Activated T-helper 1 cell treated with anti-CD3 and anti-CD28 coated beads, Interleukin-12 subunit alpha, Interleukin-12 subunit beta, Interleukin-2, Interleukin-4 antibody, amounts not matched to agents 30 ng/mL and 10 ng/mL and 1 ng/mL, durations not matched to agents 14 hours and 24 hours and 36 hours (primary cell): ENCODE data around the gene UBN1. TPM values are rescaled to one million over a fixed set of nuclear protein-coding genes. Genes with fewer than 3 reads are reported as not detected.
A peak's percentile ranks its signal among the peaks of the same experiment; 100 is the strongest.

Experiments used
- DNase-seq: peaks from one replicate; pipeline ENCODE4 v3.0.0; 2021; ENCODE audit warnings: low spot score
- H3K27ac Mint-ChIP-seq: one replicate; pipeline ENCODE4 v1.8.0; 2021; ENCODE audit warnings: mild to moderate bottlenecking, mixed read lengths
- H3K27me3 Mint-ChIP-seq: one replicate; pipeline ENCODE4 v1.8.0; 2022; ENCODE audit warnings: mild to moderate bottlenecking, moderate library complexity, mixed read lengths; ENCODE audit not compliant: insufficient read depth
- H3K36me3 Mint-ChIP-seq: one replicate; pipeline ENCODE4 v1.8.0; 2021; ENCODE audit warnings: low read depth, mixed read lengths
- H3K4me1 Mint-ChIP-seq: one replicate; pipeline ENCODE4 v1.8.0; 2021; ENCODE audit warnings: low read depth, mixed read lengths
- H3K4me3 Mint-ChIP-seq: one replicate; pipeline ENCODE4 v1.8.0; 2021; ENCODE audit warnings: mild to moderate bottlenecking, moderate library complexity, mixed read lengths
- H3K9me3 Mint-ChIP-seq: one replicate; pipeline ENCODE4 v1.8.0; 2021; ENCODE audit warnings: mixed read lengths
- intact Hi-C: fragments of 100-400 bp; cut with micrococcal nuclease; formaldehyde crosslinking; loops from one replicate; pipeline ENCODE4 v1.15.1; 2024
- total RNA-seq: library from RNA; stranded (reverse); gene quantifications from 2 replicates; pipeline ENCODE4 v1.2.3, GENCODE V29; 2022

The UBN1 gene
- total RNA-seq, 1 donor from 2014 or later = 39.6 TPM

GRCh38 chr16:4803898-4804762 is 43.2 kb upstream of the UBN1 start:
- Mint-ChIP-seq H3K36me3 (peaks cover 21% of the 10 kb centered on the region), H3K4me1 (peaks cover 9% of the 10 kb centered on the region), H3K27ac (no peak overlapping the region), H3K4me3 (peak overlapping the region; percentile 51), H3K27me3 (no peaks in the 10 kb centered on the region), H3K9me3 (no peaks in the 10 kb centered on the region)
- no peak for DNase-seq
- intact Hi-C loops = loop anchor here (2.0 kb wide), 4 partner anchors 111 to 295 kb away; partner anchors contain the start of genes ALG1, MGRN1 and NUDT16L1

GRCh38 chr16:4805231-4805630 is 42.0 kb upstream of the UBN1 start:
- Mint-ChIP-seq H3K36me3 (peaks cover 21% of the 10 kb centered on the region), H3K4me1 (peaks cover 9% of the 10 kb centered on the region), H3K27ac (no peak overlapping the region), H3K27me3 (no peaks in the 10 kb centered on the region), H3K9me3 (no peaks in the 10 kb centered on the region), H3K4me3 (no peak overlapping the region)
- no peak for DNase-seq
- intact Hi-C loops = no loop called here

- Mint-ChIP-seq H3K4me1 (peaks cover 9% of the 10 kb centered on the region), H3K27ac (no peak overlapping the region)
- intact Hi-C loops = no loop called here
These were observed 41.0 kb upstream of the UBN1 start for GRCh38 chr16:4806280-4806679.

GRCh38 chr16:4811242-4811641 is 36.0 kb upstream of the UBN1 start:
- H3K27me3 Mint-ChIP-seq = no peaks in the 10 kb centered on the region
- no peaks in the 10 kb centered on the region for H3K4me1 Mint-ChIP-seq
- H3K27ac Mint-ChIP-seq = no peak overlapping the region
- H3K36me3 Mint-ChIP-seq = peaks cover 32% of the 10 kb centered on the region
- intact Hi-C loops = no loop called here
- H3K9me3 Mint-ChIP-seq = no peaks in the 10 kb centered on the region
- no peak for DNase-seq
- no peak overlapping the region for H3K4me3 Mint-ChIP-seq

More at GRCh38 chr16:4806280-4806679, 41.0 kb upstream of the UBN1 start:
- H3K9me3 Mint-ChIP-seq = no peaks in the 10 kb centered on the region
- DNase-seq = no peak
- H3K4me3 Mint-ChIP-seq = no peak overlapping the region
- peaks cover 21% of the 10 kb centered on the region for H3K36me3 Mint-ChIP-seq
- H3K27me3 Mint-ChIP-seq = no peaks in the 10 kb centered on the region

- Mint-ChIP-seq H3K36me3 (peaks cover 35% of the 10 kb centered on the region), H3K27me3 (no peaks in the 10 kb centered on the region), H3K27ac (no peak overlapping the region), H3K4me3 (no peak overlapping the region), H3K9me3 (no peaks in the 10 kb centered on the region), H3K4me1 (no peaks in the 10 kb centered on the region)
- intact Hi-C loops = no loop called here
- DNase-seq = no peak
These were observed 35.5 kb upstream of the UBN1 start for GRCh38 chr16:4811773-4812172.

- Mint-ChIP-seq H3K4me1 (no peaks in the 10 kb centered on the region), H3K27ac (no peak overlapping the region), H3K4me3 (no peak overlapping the region), H3K36me3 (peaks cover 35% of the 10 kb centered on the region), H3K27me3 (no peaks in the 10 kb centered on the region), H3K9me3 (no peaks in the 10 kb centered on the region)
- intact Hi-C loops = no loop called here
- no peak for DNase-seq
These were observed 33.9 kb upstream of the UBN1 start for GRCh38 chr16:4813251-4814003.

- intact Hi-C loops = no loop called here
- no peak overlapping the region for H3K27ac Mint-ChIP-seq
- H3K9me3 Mint-ChIP-seq = no peaks in the 10 kb centered on the region
- H3K4me1 Mint-ChIP-seq = no peaks in the 10 kb centered on the region
- H3K36me3 Mint-ChIP-seq = peaks cover 36% of the 10 kb centered on the region
- no peak overlapping the region for H3K4me3 Mint-ChIP-seq
- H3K27me3 Mint-ChIP-seq = no peaks in the 10 kb centered on the region
- DNase-seq = no peak
These were observed 33.2 kb upstream of the UBN1 start for GRCh38 chr16:4814046-4814445.

GRCh38 chr16:4814542-4815173 is 32.6 kb upstream of the UBN1 start:
- no peaks in the 10 kb centered on the region for H3K27me3 Mint-ChIP-seq
- intact Hi-C loops = no loop called here
- H3K27ac Mint-ChIP-seq = no peak overlapping the region
- H3K36me3 Mint-ChIP-seq = peaks cover 38% of the 10 kb centered on the region
- DNase-seq = no peak
- H3K4me3 Mint-ChIP-seq = no peak overlapping the region
- no peaks in the 10 kb centered on the region for H3K4me1 Mint-ChIP-seq
- no peaks in the 10 kb centered on the region for H3K9me3 Mint-ChIP-seq

- Mint-ChIP-seq H3K4me1 (no peaks in the 10 kb centered on the region), H3K27me3 (no peaks in the 10 kb centered on the region), H3K4me3 (no peak overlapping the region), H3K36me3 (peaks cover 44% of the 10 kb centered on the region), H3K9me3 (no peaks in the 10 kb centered on the region), H3K27ac (no peak overlapping the region)
- no peak for DNase-seq
- intact Hi-C loops = no loop called here
These were observed 26.6 kb upstream of the UBN1 start for GRCh38 chr16:4820652-4821051.

- no peak for DNase-seq
- Mint-ChIP-seq H3K36me3 (peaks cover 44% of the 10 kb centered on the region), H3K27me3 (no peaks in the 10 kb centered on the region), H3K4me3 (no peak overlapping the region), H3K9me3 (no peaks in the 10 kb centered on the region), H3K4me1 (no peaks in the 10 kb centered on the region), H3K27ac (no peak overlapping the region)
- intact Hi-C loops = no loop called here
These were observed 22.1 kb upstream of the UBN1 start for GRCh38 chr16:4825196-4825595.

- no peaks in the 10 kb centered on the region for H3K4me1 Mint-ChIP-seq
- peaks cover 49% of the 10 kb centered on the region for H3K36me3 Mint-ChIP-seq
These were observed 20.8 kb upstream of the UBN1 start for GRCh38 chr16:4826526-4826925.

GRCh38 chr16:4826980-4827379 is 20.3 kb upstream of the UBN1 start:
- no peak overlapping the region for H3K4me3 Mint-ChIP-seq
- intact Hi-C loops = no loop called here
- no peak overlapping the region for H3K27ac Mint-ChIP-seq
- DNase-seq = no peak
- H3K27me3 Mint-ChIP-seq = no peaks in the 10 kb centered on the region
- no peaks in the 10 kb centered on the region for H3K4me1 Mint-ChIP-seq
- no peaks in the 10 kb centered on the region for H3K9me3 Mint-ChIP-seq
- peaks cover 46% of the 10 kb centered on the region for H3K36me3 Mint-ChIP-seq

More at GRCh38 chr16:4826526-4826925, 20.8 kb upstream of the UBN1 start:
- no peak overlapping the region for H3K27ac Mint-ChIP-seq
- no peaks in the 10 kb centered on the region for H3K9me3 Mint-ChIP-seq
- no peak overlapping the region for H3K4me3 Mint-ChIP-seq
- no peaks in the 10 kb centered on the region for H3K27me3 Mint-ChIP-seq
- intact Hi-C loops = no loop called here
- no peak for DNase-seq
